Medulla oblongata (tissue), 1 donor: ENCODE measurements around the gene LSP1.
A peak's percentile ranks its signal among the peaks of the same experiment; 100 is the strongest.
"Not testable (repeated sequence)": the region's sequence is repeated elsewhere in the genome, so short reads cannot be mapped to it uniquely, and the experiment has no call there.

Experiments
- DNase-seq: peaks from one replicate; pipeline ENCODE4 v3.0.0-alpha.2; 2015; ENCODE audit errors: extremely low spot score

The LSP1 gene

GRCh38 chr11:1852877-1853276 lies at the start of gene LSP1:
Gene LSP1 (plus strand): TSS chr11:1853084. CDS start chr11:1853145, 61 bp downstream.
- DNase-seq: peak; percentile 58

- DNase-seq: no peak
Observed at GRCh38 chr11:1803246-1803645, 49.6 kb upstream of the LSP1 start.

GRCh38 chr11:1803835-1804519 lies 48.9 kb upstream of the LSP1 start:
- not testable (repeated sequence) for DNase-seq

GRCh38 chr11:1805525-1805924 lies 47.4 kb upstream of the LSP1 start:
- no peak for DNase-seq

DNA sequence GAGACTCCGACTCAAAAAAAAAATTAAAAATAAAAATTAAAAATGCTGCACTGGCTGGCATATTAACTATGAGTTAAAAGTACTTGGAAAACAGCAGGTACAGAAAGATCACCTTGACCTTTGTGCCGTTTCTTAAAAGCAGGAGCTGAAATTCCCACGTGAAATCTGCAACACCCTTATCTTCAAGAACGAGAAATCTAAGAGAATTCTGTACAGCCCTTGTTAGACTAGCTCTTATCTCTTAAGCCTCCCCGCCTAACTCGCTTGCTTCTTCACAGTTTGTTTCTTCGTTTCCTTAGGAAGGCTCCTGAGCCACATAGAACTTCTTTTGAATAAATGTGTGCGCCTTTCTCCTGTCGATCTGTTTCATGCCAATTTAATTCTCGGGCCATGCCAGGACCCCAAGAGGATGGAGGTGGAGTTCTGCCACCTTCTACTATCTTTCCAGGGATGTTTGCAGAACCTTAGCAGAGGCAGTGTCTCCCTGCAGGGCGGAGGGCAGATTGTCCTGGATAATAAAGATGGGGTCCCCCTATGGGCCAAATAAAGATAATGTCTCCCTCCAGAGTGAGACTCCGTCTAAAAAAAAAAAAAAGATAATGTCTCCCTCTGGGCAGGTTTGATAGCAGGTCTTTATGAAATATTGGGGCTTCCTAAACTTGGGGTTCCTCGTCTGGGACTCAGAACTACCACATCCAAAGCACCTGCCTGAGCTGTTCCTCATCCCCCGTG lies 45.5 kb upstream of the LSP1 start:
- DNase-seq: no peak

DNA sequence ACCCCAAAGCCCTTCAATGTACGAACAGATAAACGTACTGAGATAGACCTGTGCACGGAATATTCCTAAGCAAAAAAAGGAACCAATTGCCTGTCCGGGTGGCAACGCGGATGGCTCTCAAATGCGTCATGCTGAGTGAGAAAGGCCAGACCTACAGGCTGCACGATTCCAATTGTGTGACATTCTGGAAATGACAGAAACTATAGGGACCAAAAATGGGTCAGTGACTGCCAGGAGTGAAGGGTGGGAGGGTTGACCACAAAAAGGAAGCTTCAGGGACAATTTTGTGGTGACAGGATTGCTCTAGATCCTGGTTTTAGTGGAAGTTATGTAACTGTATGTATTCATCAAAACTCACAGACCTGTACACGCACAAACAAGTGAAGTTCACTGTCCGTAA lies 42.1 kb upstream of the LSP1 start:
- no peak for DNase-seq

DNA sequence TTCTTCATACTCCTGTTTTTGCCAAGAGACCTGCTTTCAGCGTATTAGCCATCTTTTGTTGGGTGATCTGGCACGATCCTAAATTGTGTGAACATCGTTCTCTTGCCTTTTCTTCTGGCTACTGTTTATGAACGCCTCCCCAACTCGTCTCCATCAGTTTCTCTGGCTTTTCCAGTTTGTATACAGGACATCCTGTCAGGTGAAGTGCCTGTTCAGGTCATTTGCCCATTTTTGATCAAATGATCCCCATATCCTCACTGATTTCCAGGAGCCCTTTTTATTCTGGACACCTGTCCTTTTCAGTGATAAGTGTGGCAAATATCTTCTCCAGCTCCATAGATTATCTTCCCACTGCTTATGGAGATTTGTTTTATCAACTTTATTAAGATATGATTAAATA lies 40.6 kb upstream of the LSP1 start:
- DNase-seq: no peak

DNA sequence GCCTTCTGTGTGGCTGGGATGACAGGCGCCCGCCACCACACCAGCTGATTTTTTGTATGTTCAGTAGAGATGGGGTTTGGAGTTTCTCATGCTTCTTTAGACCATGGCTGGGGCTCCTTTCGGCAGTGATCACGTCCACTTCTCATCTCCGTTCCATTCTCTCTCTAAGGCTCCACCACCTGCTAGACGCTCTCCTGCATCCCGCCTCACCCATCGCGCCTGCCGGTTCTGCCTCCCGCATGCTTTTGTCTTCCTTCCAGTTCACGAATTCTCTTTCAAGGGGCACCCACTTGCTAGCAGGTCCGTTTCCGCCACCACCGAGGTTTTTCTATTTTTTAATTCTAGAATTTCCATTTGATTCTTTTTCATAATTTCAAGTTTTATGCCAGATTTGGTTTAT lies 40.1 kb upstream of the LSP1 start:
- no peak for DNase-seq

- not testable (repeated sequence) for DNase-seq
Observed at GRCh38 chr11:1813356-1813755, 39.5 kb upstream of the LSP1 start.

GRCh38 chr11:1814691-1815090 lies 38.2 kb upstream of the LSP1 start:
- DNase-seq: no peak

- DNase-seq: no peak
Observed at GRCh38 chr11:1815311-1815710, 37.6 kb upstream of the LSP1 start.

DNA sequence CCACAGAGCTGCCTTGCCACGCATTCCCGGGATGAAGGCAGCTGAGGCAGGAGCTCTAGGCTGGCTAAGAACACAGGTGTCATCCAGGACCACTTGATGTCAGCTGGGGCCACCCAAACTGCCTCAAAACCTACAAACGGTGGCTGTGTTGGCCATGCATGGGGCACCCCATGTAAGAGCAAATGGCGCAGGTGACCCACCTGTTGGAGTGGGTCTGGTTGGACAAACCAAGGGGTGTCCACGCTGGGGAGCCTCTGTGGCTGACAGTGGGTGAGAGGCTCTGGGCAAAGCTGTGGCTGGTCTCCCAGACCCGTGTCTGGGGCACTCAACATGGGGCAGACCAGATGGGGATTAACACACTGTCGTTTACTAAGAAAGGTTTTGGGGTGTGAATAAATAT lies 37.1 kb upstream of the LSP1 start:
- DNase-seq: no peak

DNA sequence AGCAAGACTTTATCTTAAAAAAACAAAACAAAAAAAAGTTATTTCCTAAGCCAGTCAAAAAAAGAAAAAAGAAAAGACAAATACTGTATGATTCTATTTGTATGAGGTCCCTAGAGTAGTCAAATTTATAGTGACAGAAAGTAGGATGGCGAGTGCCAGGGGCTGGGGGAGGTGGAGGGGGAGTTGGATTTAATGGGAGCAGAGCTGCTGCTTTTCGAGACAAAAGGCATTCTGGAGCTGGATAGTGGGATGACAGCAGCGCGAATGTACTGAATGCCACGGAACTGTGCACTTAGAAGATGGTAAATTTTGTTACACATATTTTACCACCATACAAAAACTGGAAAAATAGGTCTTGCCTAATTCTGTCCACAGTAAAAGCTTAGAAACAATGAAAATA lies 35.9 kb upstream of the LSP1 start:
- DNase-seq: no peak

DNA sequence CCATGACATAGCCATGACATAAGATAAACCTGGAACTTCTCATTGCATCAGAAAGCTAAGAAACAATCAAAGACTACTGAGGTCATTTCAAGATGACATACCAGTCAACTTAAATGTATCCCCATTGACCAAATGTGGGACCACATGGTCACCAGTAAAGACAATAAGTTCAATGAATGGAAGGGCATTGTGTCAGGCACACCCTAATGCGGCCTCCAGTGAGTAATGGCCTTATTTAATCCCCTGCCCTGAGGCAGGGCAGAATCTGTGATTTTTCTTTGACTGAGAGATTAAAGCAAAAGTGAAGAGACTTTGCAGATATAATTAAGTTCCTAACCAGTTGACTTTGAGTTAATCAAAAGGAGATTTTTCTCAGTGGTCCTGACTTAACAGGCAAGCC lies 35.4 kb upstream of the LSP1 start:
- no peak for DNase-seq

DNA sequence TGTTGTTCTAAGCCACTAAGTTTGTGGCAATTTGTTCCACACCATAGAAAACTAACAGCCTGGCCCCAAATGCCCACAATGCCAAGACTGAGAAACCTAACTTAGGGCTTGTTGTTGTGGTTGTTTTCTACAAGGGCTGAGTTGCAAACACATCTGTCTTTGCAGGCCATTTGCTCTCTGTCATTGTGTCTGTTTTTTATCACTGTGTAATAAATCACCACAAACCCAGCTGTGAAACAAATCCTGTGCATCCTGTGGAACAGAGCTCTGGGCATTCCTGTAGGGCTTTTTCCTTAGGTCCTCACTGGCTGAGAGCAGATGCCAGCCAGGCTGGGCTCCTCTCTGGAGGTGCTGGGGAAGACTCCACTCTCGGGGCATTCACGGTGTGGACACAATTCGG lies 33.8 kb upstream of the LSP1 start:
- no peak for DNase-seq

GRCh38 chr11:1820463-1821325 lies 32.2 kb upstream of the LSP1 start:
- no peak for DNase-seq

DNA sequence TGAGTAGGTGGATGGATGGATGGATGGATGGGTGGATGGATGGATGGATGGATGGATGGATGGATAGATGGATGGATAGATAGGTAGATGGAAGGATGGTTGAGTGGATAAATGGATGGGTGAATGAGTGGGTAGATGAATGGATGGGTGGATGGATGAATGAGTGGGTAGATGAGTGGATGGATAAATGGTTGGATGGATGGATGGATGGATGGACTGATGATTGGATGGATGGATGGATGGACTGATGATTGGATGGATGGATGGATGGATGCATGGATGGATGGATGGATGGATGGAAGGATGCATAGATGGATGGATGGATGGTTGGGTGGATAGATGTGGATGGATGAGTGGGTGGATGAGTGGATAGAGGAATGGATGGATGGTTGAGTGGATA lies 31.3 kb upstream of the LSP1 start:
- DNase-seq: no peak

DNA sequence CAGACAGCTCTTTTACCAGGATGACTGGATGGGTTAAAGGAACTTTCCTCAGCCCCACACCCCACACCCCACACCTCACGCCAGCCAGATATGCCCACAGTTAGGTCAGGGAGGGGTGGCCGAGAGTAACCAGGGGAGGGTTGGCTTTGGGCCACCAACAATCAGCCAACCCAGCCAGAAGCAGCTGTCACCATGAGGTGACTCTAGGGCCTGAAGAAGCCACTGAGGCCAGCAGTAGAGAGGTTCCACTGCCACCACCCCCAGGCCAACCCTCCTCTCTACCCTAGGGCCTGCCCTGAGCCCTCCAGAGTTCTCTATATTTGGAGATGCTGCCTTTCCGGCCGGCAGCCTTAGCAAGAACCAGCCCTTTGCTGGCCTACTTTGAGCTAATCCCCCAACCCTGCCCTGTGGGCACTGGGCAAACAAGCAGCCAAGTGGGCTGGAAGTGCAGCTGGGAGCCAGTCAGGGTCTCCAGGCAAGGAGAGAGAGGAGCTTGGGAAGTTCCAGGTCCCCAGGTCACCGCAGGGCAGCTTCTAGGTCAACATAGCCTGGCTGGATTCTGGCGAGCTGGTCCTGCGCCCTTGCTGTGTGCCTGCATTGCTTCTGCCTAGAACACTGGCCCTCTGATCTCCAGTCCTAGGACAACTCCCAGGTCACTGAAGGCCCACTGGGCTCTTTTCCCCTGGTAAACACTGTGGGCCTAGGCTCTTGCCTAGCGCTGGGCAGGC lies 30.1 kb upstream of the LSP1 start:
- DNase-seq: no peak

DNA sequence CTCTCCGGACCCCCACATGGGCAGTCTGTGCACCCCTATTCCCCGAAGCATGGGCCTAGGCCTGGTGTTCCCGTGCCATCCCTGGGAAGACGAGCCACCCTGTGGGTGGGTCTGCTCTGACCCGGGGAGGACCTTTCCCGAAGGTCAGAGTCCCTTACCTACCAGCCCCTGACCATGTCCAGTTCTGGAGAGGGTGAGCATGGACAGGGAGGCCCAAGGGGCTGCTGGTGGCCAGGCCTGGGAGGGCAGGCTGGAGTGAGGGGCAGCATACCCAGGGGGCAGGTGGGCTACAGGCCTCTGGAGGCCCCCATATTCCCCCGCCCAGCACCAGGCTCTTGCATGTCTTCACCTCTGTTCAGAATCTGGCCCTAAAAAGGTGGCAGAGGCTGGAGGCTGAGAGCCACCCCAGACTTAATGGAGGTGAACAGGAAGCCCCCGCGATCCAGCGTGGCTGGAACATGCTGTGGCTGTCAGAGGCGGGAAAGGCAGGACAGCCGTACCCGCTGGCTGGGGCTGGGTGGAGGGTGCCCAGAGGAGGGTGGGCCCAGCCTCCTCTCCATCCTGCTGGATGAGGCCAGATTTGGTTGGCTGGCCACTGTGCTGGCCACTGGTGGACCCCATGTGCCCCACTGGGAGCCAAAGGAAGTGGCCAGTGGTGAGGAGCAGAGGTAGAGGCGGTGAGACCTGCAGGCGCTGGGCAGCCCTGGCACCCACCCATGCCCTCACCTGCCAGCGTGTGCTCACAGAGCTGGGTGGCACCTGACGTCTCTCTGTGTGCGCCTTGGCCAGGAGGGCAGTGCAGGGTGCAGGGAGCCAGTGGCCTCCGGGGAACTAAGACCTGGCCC lies 29.3 kb upstream of the LSP1 start:
- no peak for DNase-seq

DNA sequence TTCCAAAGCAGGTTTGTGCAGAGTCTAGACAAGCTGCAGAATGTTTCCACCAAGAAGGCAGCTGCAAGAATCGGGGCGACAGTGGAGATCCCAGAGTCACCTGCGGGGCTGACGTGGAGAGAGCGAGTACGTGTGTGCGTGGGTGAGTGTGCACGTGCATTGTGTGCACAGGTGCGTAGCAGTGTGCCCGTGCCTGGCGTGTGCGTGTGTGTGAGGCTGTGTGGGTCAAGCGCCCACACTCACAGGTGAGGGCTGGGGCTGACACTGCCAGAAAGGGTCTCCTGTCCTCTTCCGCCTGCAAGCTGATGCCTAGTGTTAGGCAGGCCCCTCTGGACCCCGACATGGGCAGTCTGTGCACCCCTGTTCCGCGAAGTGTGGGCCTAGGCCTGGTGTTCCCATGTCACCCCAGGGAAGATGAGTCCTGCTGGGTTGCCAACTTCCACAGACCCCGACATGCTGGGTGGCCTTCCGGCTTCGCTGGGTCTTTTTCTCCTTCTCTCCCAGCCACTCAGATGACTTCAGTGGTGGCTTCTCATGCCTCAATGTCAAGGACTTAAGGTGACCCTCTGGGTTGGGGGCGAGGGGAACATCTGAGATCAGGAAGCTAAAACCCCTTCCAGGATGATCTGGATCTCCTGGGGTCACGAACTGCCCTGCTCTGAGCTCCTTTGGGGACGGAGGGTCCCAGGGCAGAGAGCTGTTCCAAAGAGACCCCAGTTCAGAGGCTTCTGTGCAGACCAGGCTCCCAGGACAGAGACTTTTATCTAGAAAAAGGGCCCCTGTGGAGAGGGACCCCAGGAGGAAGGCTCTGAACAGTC lies 28.5 kb upstream of the LSP1 start:
- DNase-seq: no peak
